IMR-90 (cell line): ENCODE results near the gene CDC34. TPM values are rescaled to one million over a fixed set of nuclear protein-coding genes. Genes with fewer than 3 reads are reported as not detected.

Source experiments
- polyA plus RNA-seq, 3 experiments: library from polyadenylated mRNA; depleted of rRNA; stranded (reverse); fragments of >200 nt; gene quantifications; 2 replicates each; pipeline ENCODE4 v1.2.3, GENCODE V29; 2012; ENCODE audit warnings: low replicate concordance in 1 of 3
- total RNA-seq: library from RNA; depleted of rRNA; stranded (reverse); fragments of >200 nt; gene quantifications from 2 replicates; pipeline ENCODE4 v1.2.3, GENCODE V29; 2012; rRNA removed

CDC34 gene
- total and polyA plus RNA-seq, 2 of the 4 experiments (the other 2 are of a cell fraction): 35.7 to 68.9 TPM

Other genes starting within 250 kb of the CDC34 start
- gene PLPP2, start 240.4 kb upstream of the CDC34 start, total RNA-seq: 2.3 and 2.8 TPM in 2 replicates
- 4.0 and 4.2 TPM in 2 replicates for gene PLPP2, start 240.4 kb upstream of the CDC34 start, polyA plus RNA-seq (2012; rRNA removed)
- gene MIER2, start 187.0 kb upstream of the CDC34 start, total RNA-seq: 11.4 and 28.0 TPM in 2 replicates
- 28.4 and 32.3 TPM in 2 replicates for gene MIER2, start 187.0 kb upstream of the CDC34 start, polyA plus RNA-seq (2012; rRNA removed)
- gene C2CD4C, start 122.6 kb upstream of the CDC34 start, total RNA-seq: under 0.01 TPM in 2 replicates
- 0.07 and 0.09 TPM in 2 replicates for gene C2CD4C, start 122.6 kb upstream of the CDC34 start, polyA plus RNA-seq (2012; rRNA removed)
- under 0.01 TPM in 1 of 2 replicates, not detected in the other for gene SHC2, start 70.7 kb upstream of the CDC34 start, total RNA-seq
- 0.68 and 0.72 TPM in 2 replicates for gene SHC2, start 70.7 kb upstream of the CDC34 start, polyA plus RNA-seq (2012; rRNA removed)
- gene MADCAM1, start 35.3 kb upstream of the CDC34 start, total RNA-seq: not detected in 2 replicates
- gene MADCAM1, start 35.3 kb upstream of the CDC34 start, polyA plus RNA-seq (2012; rRNA removed): 0.24 and 0.26 TPM in 2 replicates
- gene TPGS1, start 24.3 kb upstream of the CDC34 start, total RNA-seq: 2.7 and 4.2 TPM in 2 replicates
- 6.3 and 13.9 TPM in 2 replicates for gene TPGS1, start 24.3 kb upstream of the CDC34 start, polyA plus RNA-seq (2012; rRNA removed)
- gene GZMM, start 12.3 kb downstream of the CDC34 start, total RNA-seq: not detected in 2 replicates
- gene GZMM, start 12.3 kb downstream of the CDC34 start, polyA plus RNA-seq (2012; rRNA removed): 0.11 and 0.24 TPM in 2 replicates
- 129 and 130 TPM in 2 replicates for gene BSG, start 40.8 kb downstream of the CDC34 start, total RNA-seq
- gene BSG, start 40.8 kb downstream of the CDC34 start, polyA plus RNA-seq (2012; rRNA removed): 698 and 994 TPM in 2 replicates
- gene HCN2, start 58.1 kb downstream of the CDC34 start, total RNA-seq: 0.56 and 0.72 TPM in 2 replicates
- 2.0 and 2.6 TPM in 2 replicates for gene HCN2, start 58.1 kb downstream of the CDC34 start, polyA plus RNA-seq (2012; rRNA removed)
- gene POLRMT, start 101.8 kb downstream of the CDC34 start, total RNA-seq: 9.9 and 10.3 TPM in 2 replicates
- gene POLRMT, start 101.8 kb downstream of the CDC34 start, polyA plus RNA-seq (2012; rRNA removed): 29.6 and 44.6 TPM in 2 replicates
- not detected in 2 replicates for gene FGF22, start 108.1 kb downstream of the CDC34 start, total RNA-seq
- 0.14 and 0.24 TPM in 2 replicates for gene FGF22, start 108.1 kb downstream of the CDC34 start, polyA plus RNA-seq (2012; rRNA removed)
- 7.0 and 8.6 TPM in 2 replicates for gene RNF126, start 131.5 kb downstream of the CDC34 start, total RNA-seq
- gene RNF126, start 131.5 kb downstream of the CDC34 start, polyA plus RNA-seq (2012; rRNA removed): 25.8 and 27.4 TPM in 2 replicates
- gene FSTL3, start 144.6 kb downstream of the CDC34 start, total RNA-seq: 32.3 and 39.4 TPM in 2 replicates
- 76.9 and 107 TPM in 2 replicates for gene FSTL3, start 144.6 kb downstream of the CDC34 start, polyA plus RNA-seq (2012; rRNA removed)
- gene PRSS57, start 163.7 kb downstream of the CDC34 start, total RNA-seq: not detected in 2 replicates
- gene PRSS57, start 163.7 kb downstream of the CDC34 start, polyA plus RNA-seq (2012; rRNA removed): not detected in 2 replicates
- gene PALM, start 177.2 kb downstream of the CDC34 start, total RNA-seq: 2.2 TPM in 2 replicates
- 7.4 and 8.3 TPM in 2 replicates for gene PALM, start 177.2 kb downstream of the CDC34 start, polyA plus RNA-seq (2012; rRNA removed)
- gene MISP, start 219.4 kb downstream of the CDC34 start, total RNA-seq: not detected in 2 replicates
- 0.03 TPM in 1 of 2 replicates, not detected in the other for gene MISP, start 219.4 kb downstream of the CDC34 start, polyA plus RNA-seq (2012; rRNA removed)